ENCODE measurements around the gene SORL1-AS1.

SORL1-AS1 gene

DNA sequence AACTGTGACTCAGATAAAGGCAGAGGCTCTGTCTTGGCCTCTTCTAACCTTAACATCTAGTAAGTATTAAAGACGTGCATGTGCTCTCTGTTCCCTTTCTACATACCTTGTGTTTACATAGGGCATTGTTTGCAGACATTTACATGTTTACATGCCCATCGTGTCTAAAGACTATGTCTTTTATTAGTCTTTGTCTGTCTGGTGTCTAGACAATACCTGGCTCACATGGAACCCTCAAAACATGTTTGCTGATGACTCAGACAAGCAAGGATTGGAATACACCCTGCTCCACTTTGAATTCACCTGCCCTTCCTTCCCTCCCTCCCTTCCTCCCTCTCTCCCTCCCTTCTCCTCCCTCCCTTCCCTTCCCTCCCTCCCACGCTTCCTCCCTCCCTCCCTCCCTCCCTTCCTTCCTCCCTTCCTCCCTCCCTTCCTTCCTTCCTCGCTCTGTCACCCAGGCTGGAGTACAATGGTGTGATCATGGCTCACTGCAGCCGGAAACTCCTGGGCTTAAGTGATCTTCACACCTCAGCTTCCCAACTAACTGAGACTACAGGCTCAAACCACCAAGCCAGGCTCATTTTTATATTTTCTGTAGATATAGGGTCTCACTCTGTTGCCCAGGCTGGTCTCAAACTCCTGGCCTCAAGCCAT is 23.7 kb upstream of the SORL1-AS1 start:
- DNase-seq (ENCODE audit: low spot score) = no peak

DNA sequence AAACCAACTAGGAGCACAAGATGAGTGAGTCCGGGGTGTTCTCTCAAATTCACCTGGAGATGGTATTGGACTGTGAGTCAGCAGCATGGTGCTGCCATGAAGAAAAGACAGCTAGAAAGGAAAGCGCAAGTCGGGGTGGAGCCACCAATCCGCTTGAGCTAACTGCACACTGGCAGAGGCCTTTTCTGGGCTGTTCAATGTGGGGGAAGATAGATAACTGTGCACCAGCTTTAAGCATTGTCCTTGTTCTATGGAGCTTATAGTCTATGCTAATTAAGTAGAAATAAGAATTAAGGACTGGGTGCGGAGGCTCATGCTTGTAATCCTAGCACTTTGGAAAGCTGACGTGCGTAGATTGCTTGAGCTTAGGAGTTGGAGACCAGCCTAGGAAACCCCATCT is 21.9 kb upstream of the SORL1-AS1 start:
- DNase-seq (ENCODE audit: low spot score) = no peak

DNA sequence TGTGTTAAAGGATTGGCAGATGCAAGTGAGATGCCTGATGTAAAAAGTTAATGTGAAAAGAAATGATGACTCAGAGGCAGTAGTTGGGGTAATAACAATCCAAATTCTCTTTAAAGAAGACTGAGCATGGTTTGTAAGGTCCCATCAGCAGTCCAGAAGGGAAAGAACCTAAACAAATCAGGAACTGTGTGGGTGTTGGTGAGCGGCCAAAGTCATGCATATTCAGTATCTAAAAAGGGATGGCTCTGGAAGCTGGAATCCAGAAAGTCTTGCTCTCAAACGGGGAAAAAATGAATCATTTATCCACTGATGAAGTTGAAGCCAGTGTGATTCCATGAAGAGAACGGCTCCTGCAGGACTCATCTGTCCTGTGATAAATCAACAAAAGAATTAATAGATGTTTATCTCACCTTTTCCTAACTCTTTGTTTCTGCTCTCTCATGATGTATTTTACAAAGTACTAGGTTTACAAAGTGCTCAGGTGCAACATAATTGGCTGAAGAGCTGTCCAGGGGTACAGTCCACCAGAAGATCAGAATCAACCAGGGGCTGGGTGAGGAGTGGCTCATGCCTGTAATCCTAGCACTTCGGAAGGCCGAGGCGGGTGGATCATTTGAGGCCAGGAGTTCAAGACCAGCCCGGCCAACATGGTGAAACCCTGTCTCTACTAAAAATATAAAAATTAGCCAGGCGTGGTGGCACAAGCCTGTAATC is 20.5 kb upstream of the SORL1-AS1 start:
- no peak for DNase-seq (ENCODE audit: low spot score)

DNA sequence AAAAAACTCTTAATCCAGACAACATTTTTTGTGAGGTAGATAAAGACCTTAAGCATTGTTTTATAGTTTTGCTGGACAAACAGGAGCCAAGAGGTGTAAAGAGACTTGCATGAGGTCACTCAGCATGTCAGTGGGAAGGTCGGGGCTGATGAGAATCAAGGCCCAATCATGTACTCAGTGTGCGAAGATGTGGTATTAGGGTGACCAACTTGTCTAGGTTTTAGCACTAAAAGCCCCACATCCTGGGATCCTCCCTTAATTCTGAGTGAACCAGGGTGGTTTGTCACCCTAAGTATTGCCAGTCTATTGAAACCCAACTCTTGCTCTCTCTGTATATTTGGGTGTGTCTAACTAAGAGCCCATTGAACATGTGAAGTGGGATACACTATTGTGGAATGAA is 19.5 kb upstream of the SORL1-AS1 start:
- DNase-seq (ENCODE audit: low spot score) = no peak

DNA sequence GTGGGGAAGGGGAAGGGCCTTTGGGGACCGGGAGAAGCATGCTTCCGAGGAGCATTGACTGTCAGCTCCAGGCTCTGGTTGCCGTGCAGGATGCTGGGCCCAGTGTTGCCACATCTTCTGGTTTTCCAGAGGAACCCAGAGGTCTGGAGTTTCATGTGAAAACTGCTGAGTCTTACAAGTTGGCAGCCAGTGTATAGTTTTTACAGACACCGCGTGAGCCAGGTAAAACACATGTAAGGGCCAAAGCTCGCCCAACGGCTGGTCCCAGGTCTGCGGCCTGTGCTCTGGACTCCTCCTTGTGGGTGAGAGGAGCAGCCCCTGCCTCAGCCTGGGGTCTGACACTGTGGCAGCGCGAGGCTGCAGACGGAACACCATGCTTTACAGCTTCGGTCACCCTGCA is 18.4 kb upstream of the SORL1-AS1 start:
- no peak for DNase-seq (ENCODE audit: low spot score)

DNA sequence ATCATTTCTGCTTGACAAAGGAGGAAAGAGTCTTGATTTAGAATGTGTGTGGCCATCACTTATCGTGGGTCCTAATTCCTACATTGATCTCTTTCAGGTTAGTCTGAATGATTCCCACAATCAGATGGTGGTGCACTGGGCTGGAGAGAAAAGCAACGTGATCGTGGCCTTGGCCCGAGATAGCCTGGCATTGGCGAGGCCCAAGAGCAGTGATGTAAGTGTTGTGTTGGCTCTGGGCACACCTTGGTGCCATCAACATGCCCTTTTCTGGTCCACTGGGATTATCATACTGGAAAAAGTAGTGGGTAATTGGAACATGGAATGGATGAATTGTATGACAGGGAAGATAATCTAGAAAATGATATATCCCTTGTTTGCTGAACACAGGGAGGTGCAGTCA is 17.1 kb upstream of the SORL1-AS1 start:
- no peak for DNase-seq (ENCODE audit: low spot score)

DNA sequence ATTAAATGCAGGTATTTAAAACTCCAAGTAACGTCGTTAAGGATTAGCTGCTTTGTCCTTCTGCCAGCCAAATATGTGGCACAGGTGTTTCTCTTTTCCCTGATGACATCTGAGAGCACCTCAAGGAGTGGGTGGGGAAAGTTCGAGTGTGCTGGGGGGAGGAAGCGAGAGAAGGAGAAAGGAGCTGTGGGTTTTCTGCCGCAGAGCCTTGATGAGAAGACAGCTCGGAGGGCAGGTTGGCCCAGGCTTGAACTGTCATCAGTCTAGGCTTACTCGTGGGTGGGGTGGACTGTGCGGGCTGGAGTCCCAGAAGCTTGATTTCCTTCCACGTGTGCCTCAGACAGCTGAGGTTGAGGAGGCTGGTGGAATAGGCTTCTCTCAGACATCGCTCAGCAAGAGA is 15.2 kb upstream of the SORL1-AS1 start:
- no peak for DNase-seq (ENCODE audit: low spot score)

DNA sequence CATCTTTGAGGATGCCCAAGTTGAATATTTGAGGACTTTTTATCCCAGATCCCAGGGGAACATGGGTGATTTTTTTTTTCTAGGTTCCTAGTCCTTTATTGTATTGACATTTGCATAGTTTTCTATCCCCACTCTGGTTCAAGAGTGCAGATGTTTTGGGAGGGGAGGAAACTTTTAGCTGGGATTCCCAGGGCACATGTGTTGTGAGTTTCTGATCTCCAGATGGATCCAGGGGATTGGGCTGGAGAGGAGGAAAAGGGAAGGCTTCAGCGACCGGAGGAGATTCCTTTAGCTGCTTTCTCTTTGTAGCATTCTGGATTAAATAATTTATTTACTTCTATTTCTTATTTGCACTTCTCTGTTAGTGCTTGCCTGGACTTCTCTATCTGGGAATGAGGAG is 14.7 kb upstream of the SORL1-AS1 start:
- no peak for DNase-seq (ENCODE audit: low spot score)

DNA sequence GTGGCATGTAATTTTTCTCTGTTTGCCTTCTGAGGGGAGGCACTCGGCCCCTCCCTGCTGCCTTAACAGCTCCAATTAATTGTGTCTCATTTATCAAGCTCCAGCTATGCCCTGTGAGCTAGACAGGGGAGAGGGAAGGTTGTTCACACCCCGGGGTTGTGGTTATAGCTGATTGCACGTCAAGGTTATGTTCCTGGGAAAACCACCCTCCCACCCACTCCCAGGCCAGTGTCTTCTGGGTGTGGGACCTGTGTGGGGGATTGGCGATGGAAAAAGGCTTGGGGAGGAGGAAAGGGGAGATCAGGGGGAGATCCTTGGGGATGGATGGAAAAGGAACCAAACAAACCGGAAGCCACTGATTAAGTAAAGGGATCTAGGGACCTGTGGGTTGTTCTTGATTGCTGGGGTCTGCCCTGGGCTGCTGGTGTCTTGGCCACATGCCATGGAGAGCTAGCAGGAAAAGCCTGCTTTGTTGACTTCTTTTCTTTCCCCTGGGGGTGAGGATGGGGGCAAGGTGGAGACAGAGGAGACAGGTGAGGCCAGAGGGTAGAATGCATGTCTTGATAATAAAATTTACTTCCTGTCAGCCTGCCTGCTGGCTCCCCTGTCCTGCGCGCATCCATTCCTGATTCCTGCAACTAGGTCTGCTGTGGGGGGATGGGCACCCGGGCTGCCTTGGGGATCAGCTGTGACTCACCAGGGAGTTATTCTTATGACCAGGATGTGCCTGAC is 13.5 kb upstream of the SORL1-AS1 start:
- no peak for DNase-seq (ENCODE audit: low spot score)

DNA sequence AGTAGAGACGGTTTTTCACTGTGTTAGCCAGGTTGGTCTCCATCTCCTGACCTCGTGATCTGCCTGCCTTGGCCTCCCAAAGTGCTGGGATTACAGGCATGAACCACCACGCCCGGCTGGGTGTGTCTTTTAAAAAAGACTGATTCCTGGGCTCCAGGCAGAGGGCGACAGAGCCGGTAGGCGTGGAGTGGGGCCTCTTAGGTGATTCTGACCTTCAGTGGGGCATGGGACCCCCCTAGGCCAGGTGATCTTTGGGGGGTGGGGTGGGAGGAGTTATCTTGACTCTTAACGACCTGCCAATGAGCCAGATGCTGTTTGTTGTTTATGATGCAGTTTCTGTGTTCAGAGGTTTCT is 12.9 kb upstream of the SORL1-AS1 start:
- no peak for DNase-seq (ENCODE audit: low spot score)

DNA sequence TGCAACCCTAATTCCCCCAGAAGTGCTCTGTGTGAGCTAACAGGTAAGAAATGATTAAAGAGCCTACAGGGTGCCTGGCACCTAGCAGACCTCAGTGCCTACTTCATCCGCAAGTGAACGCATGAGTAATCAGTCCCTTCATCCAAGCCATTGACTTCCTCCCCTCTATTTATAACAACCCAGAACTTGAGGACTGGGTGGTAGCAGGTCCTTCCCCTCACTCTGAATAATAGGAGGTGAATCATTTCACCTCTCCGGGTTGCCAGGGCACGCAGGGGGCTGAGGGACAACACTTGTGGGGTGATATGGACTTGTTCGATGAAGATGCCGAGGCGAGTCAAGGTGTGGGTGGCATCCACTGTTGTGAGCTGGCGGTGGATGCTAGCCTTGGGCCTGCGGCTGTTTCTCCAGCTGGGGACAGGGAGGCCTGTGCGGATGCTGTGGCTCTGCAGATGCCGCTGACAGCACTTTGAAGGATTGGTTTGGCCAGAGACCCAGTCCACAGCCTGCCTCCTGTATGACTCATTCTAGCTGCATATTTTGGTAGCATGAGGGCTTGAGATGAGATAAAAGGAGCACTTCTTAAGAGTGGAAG is 11.7 kb upstream of the SORL1-AS1 start:
- no peak for DNase-seq (ENCODE audit: low spot score)

DNA sequence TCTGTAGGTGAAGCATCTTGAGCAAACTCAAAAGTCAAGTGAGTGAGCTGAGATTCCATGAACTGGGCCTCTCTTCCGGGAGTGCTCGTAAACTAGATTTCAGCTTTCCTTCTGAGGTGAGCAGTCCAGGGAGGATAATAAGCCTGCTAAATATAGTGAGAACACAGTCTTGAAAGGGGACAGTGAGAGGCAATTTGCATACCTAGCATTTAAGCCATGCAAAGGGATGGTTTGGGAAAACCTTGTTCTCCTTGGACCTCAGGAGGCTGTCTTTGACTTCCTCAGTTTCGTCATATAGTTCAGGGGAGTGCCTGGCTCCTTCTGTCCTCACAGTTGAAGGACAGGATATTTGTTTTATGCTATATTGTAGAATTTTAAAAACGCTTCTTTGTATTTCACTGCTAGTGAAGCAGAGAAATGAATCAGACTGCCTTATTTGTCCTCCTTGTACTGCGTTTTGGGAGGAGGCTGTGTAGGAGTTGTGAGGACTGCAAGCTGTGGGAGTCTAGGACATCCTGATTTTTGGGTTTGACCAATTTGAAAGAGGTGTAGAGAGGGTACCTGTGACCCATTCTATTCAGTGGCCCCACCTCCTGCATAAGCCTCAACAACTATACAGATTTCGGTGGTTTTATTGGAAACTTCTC is 11.0 kb upstream of the SORL1-AS1 start:
- DNase-seq (ENCODE audit: low spot score) = no peak

DNA sequence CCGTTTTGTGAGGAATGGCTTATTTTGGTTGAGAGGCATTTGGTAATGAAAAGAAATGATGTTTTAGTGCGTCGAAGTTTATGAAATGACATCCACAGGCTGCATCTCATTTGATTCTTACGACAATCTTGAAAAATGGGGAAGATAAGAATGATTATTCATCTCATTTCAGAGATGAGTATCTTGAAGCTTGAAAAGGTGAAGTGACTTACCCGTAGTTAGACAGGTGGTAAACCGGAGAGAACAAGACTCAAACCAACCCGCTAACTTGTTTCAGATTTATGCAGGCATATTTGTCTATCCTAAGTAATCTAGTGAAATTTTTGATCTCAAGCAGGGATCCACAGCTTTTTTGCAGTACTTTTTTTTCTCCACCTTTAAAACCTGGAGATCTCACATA is 9.1 kb upstream of the SORL1-AS1 start:
- no peak for DNase-seq (ENCODE audit: low spot score)

DNA sequence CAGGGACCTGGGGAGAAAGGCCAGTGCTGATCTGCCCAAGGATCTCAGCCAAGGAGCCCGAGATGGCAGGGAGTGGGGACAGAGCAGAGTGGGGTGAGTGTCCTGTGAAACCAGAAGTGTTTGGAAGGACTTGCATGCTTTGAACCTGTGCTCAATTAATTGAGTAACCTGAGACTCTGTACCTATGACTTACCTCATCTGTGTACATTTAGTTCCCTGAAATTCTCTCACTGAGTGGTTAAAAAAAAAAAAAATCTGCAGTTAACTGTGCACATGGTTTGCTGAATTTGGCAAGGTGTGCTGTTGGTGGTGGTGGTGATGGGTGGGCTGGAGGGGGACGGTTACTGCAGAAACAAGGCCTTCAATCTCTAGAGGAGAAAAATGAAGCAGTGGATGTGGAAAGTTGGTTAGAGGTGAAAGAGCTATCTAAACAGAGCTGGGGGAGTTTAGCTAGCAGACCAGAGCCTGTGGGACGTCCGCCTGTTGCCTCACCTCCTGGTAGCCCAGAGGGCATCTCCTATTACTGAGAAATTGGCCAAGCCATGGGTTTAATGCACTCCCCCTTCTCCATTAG is 8.3 kb upstream of the SORL1-AS1 start:
- no peak for DNase-seq (ENCODE audit: low spot score)

DNA sequence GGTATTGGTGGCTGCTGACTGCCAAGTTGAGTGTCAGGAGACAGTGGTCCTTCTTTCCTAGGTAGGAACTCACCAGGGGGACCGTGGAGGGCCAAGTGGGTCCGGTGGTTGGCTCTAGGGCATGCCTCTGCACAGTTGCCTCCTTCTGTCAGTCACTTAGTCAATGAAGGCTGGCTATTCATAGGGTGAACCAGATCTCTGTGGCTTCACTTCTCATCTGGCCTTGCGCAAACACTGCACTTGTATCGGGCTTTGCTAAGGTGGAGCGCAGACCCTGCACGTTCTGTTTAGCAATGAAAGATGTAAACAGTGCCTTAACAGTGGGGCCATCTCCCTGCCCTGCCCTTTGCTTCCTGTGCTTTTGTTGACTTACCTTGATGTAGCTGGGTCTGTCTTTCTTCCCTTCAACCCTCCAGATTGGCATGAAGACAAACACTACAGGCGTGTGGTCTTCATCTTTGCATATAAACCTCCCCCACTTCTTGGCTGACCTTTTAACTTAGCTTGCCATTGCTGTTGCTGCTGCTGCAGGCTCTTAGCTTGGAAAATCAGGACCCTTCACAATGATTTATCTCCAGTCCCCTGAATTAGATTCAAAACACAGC is 6.7 kb upstream of the SORL1-AS1 start:
- peak; percentile 10 for DNase-seq (ENCODE audit: low spot score)

DNA sequence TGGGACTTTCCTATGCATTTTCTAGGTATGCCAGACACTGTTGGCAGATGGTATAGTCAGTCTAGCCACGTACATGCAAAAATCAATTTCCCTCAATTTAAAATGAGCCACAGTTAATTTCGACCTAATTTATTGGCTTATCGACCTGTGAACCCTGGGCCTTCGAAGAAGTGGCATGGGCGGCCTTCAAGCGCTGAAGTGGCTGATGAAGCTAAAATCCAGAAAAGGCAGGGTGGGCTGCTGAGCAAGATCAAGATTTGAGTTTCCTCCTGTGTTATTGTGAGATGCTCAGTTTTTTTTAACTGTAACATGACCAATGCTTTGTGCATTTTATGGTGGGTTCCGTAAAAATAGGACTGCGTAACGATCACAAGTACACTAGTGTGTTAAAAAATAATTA is 5.8 kb upstream of the SORL1-AS1 start:
- DNase-seq (ENCODE audit: low spot score) = no peak

DNA sequence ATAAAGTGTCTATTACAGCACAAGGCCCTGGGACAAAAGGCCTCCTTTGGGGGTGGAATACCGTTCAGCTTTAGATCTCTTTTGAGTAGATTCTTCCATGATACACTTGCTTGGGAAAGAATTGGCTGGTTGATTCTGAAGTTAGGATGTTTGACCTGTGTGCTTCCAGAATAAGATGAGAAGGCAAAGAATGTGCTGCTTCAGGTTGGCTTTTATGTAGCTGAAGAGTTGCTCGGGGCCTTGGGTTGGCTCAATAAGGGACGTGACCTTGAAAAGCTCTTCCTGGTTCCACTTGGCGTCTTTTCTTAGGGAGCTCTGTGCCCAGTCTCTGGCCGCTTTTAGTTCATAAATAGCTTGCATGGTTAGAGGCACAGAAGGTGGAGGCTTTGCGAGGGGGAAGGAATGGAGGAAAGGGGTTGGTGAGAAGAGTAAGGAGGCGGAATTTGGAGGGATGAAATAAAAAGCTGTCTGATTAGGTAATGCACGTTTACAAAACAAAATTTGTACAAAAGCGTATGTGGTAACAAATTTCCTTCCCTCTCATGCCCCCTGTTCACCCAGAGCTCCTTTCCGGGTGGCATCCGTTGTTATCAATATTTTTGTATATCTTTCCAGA is 4.2 kb upstream of the SORL1-AS1 start:
- DNase-seq (ENCODE audit: low spot score) = no peak

DNA sequence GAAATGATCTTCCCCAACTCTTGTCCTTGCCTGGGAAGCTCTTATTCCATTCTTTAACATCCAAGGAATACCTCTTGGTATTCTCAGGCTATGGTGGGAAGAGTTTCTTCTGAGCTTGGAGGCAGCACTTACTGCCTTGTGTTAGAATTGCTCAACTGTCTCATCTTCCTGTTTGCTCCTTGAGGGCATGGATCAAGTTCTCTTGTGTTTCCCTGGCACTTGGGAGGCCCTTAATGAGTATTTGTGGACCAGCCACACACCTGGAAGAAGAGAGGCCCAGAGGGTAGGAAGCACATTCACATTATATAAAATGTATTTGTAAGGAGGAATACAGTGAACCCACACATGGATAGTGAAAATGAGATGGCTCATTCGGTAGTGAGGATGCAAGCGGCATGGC is 3.4 kb upstream of the SORL1-AS1 start:
- DNase-seq (ENCODE audit: low spot score) = no peak

DNA sequence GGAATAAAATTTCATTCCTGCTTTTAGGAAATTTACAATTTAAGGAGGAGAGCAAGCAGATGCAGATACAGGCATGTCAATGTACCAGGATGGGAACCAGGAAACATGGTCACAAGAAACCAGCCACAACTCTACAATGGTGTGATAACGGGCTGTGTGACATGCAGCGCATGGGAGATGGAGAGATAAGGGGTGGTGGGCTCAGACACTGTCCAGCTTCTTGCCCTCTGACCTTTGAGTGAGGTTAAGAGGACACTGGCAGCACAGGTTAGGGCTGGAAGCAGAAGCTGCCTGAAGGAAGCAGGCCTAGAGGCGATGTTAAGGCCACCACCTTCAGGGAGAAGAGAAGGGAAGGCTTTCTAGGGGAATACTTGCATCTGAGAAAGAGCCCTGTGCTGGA is 2.3 kb upstream of the SORL1-AS1 start:
- DNase-seq (ENCODE audit: low spot score) = no peak

DNA sequence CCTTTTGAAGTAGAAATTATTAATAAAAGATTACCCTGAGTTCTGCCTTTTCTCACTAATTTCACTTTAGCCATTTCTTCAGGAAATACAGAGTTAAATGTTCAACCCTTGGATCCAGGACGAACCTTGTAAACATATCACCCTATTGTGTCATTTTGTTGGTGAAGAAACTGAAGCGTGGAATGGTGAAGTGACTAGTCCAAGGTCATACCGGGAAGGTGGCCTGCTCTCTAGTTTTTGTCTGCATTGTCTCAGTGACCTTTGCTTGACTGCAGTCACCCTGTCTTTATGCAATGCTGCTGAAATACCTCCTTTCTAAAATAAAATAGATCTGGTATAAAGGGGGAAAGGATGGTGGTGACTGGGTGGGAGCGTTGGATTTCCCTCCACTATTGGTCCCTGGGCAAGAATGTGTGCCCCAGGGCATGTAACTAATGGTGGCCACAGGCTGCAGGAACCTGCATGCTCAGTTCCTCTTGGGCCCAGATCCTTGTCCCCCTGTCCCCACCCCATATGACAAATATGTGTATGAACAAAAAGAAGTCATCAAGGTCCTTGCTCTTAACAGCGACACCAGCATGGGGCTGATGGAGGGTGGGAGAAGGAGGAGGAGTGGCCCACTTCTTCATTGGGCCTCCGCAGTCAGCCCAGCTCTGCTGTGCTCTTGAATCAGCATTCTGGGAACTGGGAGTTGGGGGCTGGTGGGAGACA is 977 bp upstream of the SORL1-AS1 start:
- no peak for DNase-seq (ENCODE audit: low spot score)

Measured in HuH-7 (cell line).